ENCODE measurements around the gene GNAS-AS1. TPM values are rescaled to one million over a fixed set of nuclear protein-coding genes. Genes with fewer than 3 reads are reported as not detected.

The GNAS-AS1 gene
- total and polyA plus RNA-seq, 2 donors (not counting 1 experiment from before 2014, with no cell fraction given), result 0.28 to 0.33 TPM

DNA sequence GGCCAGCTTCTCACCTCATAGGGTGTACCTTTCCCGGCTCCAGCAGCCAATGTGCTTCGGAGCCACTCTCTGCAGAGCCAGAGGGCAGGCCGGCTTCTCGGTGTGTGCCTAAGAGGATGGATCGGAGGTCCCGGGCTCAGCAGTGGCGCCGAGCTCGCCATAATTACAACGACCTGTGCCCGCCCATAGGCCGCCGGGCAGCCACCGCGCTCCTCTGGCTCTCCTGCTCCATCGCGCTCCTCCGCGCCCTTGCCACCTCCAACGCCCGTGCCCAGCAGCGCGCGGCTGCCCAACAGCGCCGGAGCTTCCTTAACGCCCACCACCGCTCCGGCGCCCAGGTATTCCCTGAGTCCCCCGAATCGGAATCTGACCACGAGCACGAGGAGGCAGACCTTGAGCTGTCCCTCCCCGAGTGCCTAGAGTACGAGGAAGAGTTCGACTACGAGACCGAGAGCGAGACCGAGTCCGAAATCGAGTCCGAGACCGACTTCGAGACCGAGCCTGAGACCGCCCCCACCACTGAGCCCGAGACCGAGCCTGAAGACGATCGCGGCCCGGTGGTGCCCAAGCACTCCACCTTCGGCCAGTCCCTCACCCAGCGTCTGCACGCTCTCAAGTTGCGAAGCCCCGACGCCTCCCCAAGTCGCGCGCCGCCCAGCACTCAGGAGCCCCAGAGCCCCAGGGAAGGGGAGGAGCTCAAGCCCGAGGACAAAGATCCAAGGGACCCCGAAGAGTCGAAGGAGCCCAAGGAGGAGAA lies 10.5 kb downstream of the GNAS-AS1 start:
- no peak overlapping the region for H3K4me3 ChIP-seq (replicated peaks in 1 of 4; ENCODE audit: control extremely low read depth in 1 of 4, insufficient read depth in 1 of 4, low read depth in 3 of 4, low read length in 4 of 4)
- H3K27ac ChIP-seq (ENCODE audit: insufficient read depth, low read length), result no peak overlapping the region
- H3K27me3 ChIP-seq (ENCODE audit: control insufficient read depth, insufficient read depth, low read length), result peaks cover 17% of the 10 kb centered on the region
- no peaks in the 10 kb centered on the region for H3K4me1 ChIP-seq (ENCODE audit: control insufficient read depth, extremely low read depth, insufficient read depth, low read length)
- DNase-seq (ENCODE audit: low read depth in 2 of 2), result no peak
- no peak overlapping the region for H3K9ac ChIP-seq (ENCODE audit: insufficient read depth, low read length)
- no peak overlapping the region for H2AFZ ChIP-seq (ENCODE audit: low read length)
- no peaks in the 10 kb centered on the region for H4K20me1 ChIP-seq (ENCODE audit: control insufficient read depth, extremely low read depth, insufficient read depth, low read length)
- no peaks in the 10 kb centered on the region for H3K36me3 ChIP-seq (ENCODE audit: control insufficient read depth, insufficient read depth, low read length)
- no peaks in the 10 kb centered on the region for H3K79me2 ChIP-seq (ENCODE audit: control insufficient read depth, insufficient read depth, low read length)
- H3K4me2 ChIP-seq (ENCODE audit: extremely low read depth, insufficient read depth, low read length), result no peak overlapping the region
- H3K9me3 ChIP-seq (ENCODE audit: control insufficient read depth, insufficient read depth, low read depth, low read length), result no peaks in the 10 kb centered on the region
- TF ChIP-seq, protein P1, sequence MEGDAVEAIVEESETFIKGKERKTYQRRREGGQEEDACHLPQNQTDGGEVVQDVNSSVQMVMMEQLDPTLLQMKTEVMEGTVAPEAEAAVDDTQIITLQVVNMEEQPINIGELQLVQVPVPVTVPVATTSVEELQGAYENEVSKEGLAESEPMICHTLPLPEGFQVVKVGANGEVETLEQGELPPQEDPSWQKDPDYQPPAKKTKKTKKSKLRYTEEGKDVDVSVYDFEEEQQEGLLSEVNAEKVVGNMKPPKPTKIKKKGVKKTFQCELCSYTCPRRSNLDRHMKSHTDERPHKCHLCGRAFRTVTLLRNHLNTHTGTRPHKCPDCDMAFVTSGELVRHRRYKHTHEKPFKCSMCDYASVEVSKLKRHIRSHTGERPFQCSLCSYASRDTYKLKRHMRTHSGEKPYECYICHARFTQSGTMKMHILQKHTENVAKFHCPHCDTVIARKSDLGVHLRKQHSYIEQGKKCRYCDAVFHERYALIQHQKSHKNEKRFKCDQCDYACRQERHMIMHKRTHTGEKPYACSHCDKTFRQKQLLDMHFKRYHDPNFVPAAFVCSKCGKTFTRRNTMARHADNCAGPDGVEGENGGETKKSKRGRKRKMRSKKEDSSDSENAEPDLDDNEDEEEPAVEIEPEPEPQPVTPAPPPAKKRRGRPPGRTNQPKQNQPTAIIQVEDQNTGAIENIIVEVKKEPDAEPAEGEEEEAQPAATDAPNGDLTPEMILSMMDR (conservative IDR thresholded peaks at IDR 0.05 in 1 of 2, IDR thresholded peaks at IDR 0.05 in 1 of 2; ENCODE audit: low read depth in 1 of 2, low read length in 2 of 2), result no peak
- TF ChIP-seq EZH2 (IDR thresholded peaks at IDR 0.05; ENCODE audit: low read length, missing control alignments), result peak; percentile 44

DNA sequence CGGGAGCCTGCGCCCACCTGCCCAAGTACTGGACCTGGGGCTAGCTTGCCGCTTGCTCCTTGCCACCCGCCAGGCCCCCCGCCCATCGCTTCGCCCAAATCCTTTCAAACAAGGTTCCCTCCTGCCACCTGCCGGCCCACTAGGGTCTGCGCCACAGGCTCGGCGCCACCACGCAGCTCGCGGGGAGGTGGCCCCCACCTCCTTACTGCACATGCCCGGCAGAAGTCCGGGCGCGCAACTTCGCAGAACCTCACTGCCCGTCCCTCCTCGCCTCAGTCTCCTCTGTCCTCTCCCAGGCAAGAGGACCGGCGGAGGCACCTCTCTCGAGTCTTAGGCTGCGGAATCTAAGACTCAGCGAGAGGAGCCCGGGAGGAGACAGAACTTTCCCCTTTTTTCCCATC lies 11.2 kb downstream of the GNAS-AS1 start:
- H3K36me3 ChIP-seq (ENCODE audit: control insufficient read depth, insufficient read depth, low read length), result no peaks in the 10 kb centered on the region
- H3K27me3 ChIP-seq (ENCODE audit: control insufficient read depth, insufficient read depth, low read length), result peaks cover 17% of the 10 kb centered on the region
- H3K9ac ChIP-seq (ENCODE audit: insufficient read depth, low read length), result no peak overlapping the region
- peak; percentile 26 to 47 for DNase-seq (ENCODE audit: low read depth in 2 of 2)
- H3K4me3 ChIP-seq (replicated peaks in 1 of 4; ENCODE audit: control extremely low read depth in 1 of 4, insufficient read depth in 1 of 4, low read depth in 3 of 4, low read length in 4 of 4), result no peak overlapping the region
- no peaks in the 10 kb centered on the region for H3K9me3 ChIP-seq (ENCODE audit: control insufficient read depth, insufficient read depth, low read depth, low read length)
- no peaks in the 10 kb centered on the region for H3K4me1 ChIP-seq (ENCODE audit: control insufficient read depth, extremely low read depth, insufficient read depth, low read length)
- H2AFZ ChIP-seq (ENCODE audit: low read length), result no peak overlapping the region
- no peak overlapping the region for H3K4me2 ChIP-seq (ENCODE audit: extremely low read depth, insufficient read depth, low read length)
- no peak overlapping the region for H3K27ac ChIP-seq (ENCODE audit: insufficient read depth, low read length)
- no peaks in the 10 kb centered on the region for H4K20me1 ChIP-seq (ENCODE audit: control insufficient read depth, extremely low read depth, insufficient read depth, low read length)
- no peaks in the 10 kb centered on the region for H3K79me2 ChIP-seq (ENCODE audit: control insufficient read depth, insufficient read depth, low read length)
- no peak for TF ChIP-seq EZH2 (IDR thresholded peaks at IDR 0.05; ENCODE audit: low read length, missing control alignments)
- TF ChIP-seq, protein P1 (conservative IDR thresholded peaks at IDR 0.05 in 1 of 2, IDR thresholded peaks at IDR 0.05 in 1 of 2; ENCODE audit: low read depth in 1 of 2, low read length in 2 of 2), result peak in 1 of 2 donors; percentile 33

DNA sequence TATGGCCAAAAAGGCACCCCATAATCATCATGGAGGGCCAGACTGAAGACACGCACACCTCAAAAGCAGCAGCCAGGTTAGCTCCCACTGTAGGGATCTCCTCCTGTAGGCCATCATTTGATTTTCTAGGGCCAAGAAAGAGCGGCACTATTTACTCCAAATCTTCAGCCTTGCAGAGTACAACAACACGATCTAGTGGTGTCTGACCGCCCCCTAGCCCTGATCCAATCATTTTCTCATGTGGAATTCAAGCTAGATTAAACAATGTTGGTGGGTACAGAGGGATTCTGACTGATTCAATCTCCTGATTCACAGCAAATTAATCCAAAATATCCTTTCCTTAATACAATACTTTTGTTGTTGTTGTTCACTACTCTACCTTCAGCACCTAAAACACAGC lies 12.5 kb downstream of the GNAS-AS1 start:
- H3K9ac ChIP-seq (ENCODE audit: insufficient read depth, low read length), result no peak overlapping the region
- H3K27ac ChIP-seq (ENCODE audit: insufficient read depth, low read length), result no peak overlapping the region
- no peaks in the 10 kb centered on the region for H3K36me3 ChIP-seq (ENCODE audit: control insufficient read depth, insufficient read depth, low read length)
- no peaks in the 10 kb centered on the region for H3K9me3 ChIP-seq (ENCODE audit: control insufficient read depth, insufficient read depth, low read depth, low read length)
- no peak for DNase-seq (ENCODE audit: low read depth in 2 of 2)
- TF ChIP-seq EZH2 (IDR thresholded peaks at IDR 0.05; ENCODE audit: low read length, missing control alignments), result no peak
- TF ChIP-seq, protein P1 (conservative IDR thresholded peaks at IDR 0.05 in 1 of 2, IDR thresholded peaks at IDR 0.05 in 1 of 2; ENCODE audit: low read depth in 1 of 2, low read length in 2 of 2), result no peak
- no peaks in the 10 kb centered on the region for H4K20me1 ChIP-seq (ENCODE audit: control insufficient read depth, extremely low read depth, insufficient read depth, low read length)
- no peak overlapping the region for H2AFZ ChIP-seq (ENCODE audit: low read length)
- peaks cover 17% of the 10 kb centered on the region for H3K27me3 ChIP-seq (ENCODE audit: control insufficient read depth, insufficient read depth, low read length)
- no peak overlapping the region for H3K4me2 ChIP-seq (ENCODE audit: extremely low read depth, insufficient read depth, low read length)
- H3K4me1 ChIP-seq (ENCODE audit: control insufficient read depth, extremely low read depth, insufficient read depth, low read length), result no peaks in the 10 kb centered on the region
- H3K79me2 ChIP-seq (ENCODE audit: control insufficient read depth, insufficient read depth, low read length), result no peaks in the 10 kb centered on the region
- H3K4me3 ChIP-seq (replicated peaks in 1 of 4; ENCODE audit: control extremely low read depth in 1 of 4, insufficient read depth in 1 of 4, low read depth in 3 of 4, low read length in 4 of 4), result no peak overlapping the region
